Measurements from ENCODE around the gene CFAP251. TPM values are rescaled to one million over a fixed set of nuclear protein-coding genes. Genes with fewer than 3 reads are reported as not detected.

CFAP251 gene
- total and polyA plus RNA-seq, 2 of the 8 experiments (the other 6 are each of a cell fraction or from before 2014, with no cell fraction given): 1.8 to 2.9 TPM

- TF ChIP-seq CTCF (IDR thresholded peaks at IDR 0.05; ENCODE audit: control extremely low read depth in 1 of 3, insufficient read depth in 1 of 3, low read depth in 1 of 3, low read length in 3 of 3) (peak in 1 of 3 experiments; percentile 2; a peak in 1 of 4 replicates), BCL11A (IDR thresholded peaks at IDR 0.05; ENCODE audit: low read depth in 2 of 2, low read length in 2 of 2) (no peak)
Observed at GRCh38 chr12:122023339-122024131, 105.1 kb downstream of the CFAP251 start (continued).

Data from H1 (cell line).